Bronchial epithelial cell (primary cell): Measurements from ENCODE around the gene DDAH1. TPM values are rescaled to one million over a fixed set of nuclear protein-coding genes. Genes with fewer than 3 reads are reported as not detected.
A peak's percentile ranks its signal among the peaks of the same experiment; 100 is the strongest.

Experiments
- DNase-seq: peaks from one replicate; pipeline ENCODE4 v3.0.0-alpha.2; 2010; ENCODE audit warnings: low read depth
- FAIRE-seq: peaks from 2 replicates; lab custom pipeline; 2011; peaks lifted over from hg19 to GRCh38; lab: Jason Lieb, UNC
- H3K27me3 ChIP-seq: 2 replicates; pipeline ENCODE4 v1.5.1; 2011; ENCODE audit warnings: low read length; ENCODE audit not compliant: control insufficient read depth, insufficient read depth
- H3K36me3 ChIP-seq: 2 replicates; pipeline ENCODE4 v1.5.1; 2011; ENCODE audit warnings: low read length; ENCODE audit not compliant: control insufficient read depth, insufficient read depth
- H3K4me3 ChIP-seq: 2 replicates; pipeline ENCODE4 v1.5.1; 2011; ENCODE audit warnings: mild to moderate bottlenecking, low read depth, low read length, control low read depth
- CTCF ChIP-seq: IDR thresholded peaks from 2 replicates; pipeline ENCODE4 v1.5.1; 2011; ENCODE audit warnings: mild to moderate bottlenecking, moderate library complexity, low read length, control low read depth, inconsistent platforms; ENCODE audit not compliant: insufficient read depth, severe bottlenecking
- total RNA-seq: library from RNA; depleted of rRNA; stranded (reverse); fragments of >200 nt; gene quantifications from 2 replicates; pipeline ENCODE4 v1.2.1, GENCODE V29; 2014

Gene DDAH1
- total RNA-seq, 1 donor from 2014 or later: 1.6 TPM

DNA sequence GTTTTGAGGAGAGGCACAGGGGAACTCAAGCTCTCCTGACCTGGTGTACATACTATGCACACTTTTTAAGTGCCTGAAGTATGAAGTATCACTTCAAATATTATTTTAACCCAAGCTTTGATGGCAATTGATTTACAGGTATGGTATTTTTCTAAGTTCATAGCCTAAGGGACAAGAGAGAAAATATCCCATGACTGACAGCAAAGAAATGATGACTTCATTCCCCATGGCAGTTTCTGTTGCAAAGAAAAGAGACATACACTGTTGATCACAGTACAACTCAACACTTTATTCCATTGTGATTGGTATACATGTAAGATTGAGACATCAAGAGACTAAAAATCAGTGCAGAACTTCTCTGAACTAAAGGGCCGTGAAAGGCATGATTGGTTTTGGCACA, 146.7 kb downstream of the DDAH1 start:
- no peak for TF ChIP-seq CTCF
- Histone ChIP-seq H3K4me3 (no peak overlapping the region), H3K27me3 (no peaks in the 10 kb centered on the region), H3K36me3 (no peaks in the 10 kb centered on the region)
- FAIRE-seq (no peak), DNase-seq (peak; percentile 74)

DNA sequence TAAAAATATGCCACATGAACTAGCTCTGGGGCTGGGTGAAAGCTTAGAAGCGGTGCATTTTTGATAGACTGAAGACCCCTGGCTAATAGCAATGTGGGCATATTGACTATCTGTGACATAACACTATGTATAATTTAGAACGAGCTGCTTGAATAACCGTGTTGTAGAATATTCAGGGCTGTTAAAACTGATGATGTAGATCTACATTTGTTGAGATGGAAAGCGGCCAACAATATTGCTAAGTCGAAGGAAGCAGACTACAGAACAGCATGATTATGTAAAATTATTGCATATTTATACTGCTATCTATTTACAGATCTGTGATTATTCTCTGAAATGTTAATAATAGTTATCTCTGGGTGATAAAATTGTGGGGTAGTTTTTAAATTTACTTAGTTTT, 147.4 kb downstream of the DDAH1 start:
- FAIRE-seq (no peak), DNase-seq (no peak)
- TF ChIP-seq CTCF: no peak
- Histone ChIP-seq H3K27me3 (no peaks in the 10 kb centered on the region), H3K36me3 (no peaks in the 10 kb centered on the region), H3K4me3 (no peak overlapping the region)

DNA sequence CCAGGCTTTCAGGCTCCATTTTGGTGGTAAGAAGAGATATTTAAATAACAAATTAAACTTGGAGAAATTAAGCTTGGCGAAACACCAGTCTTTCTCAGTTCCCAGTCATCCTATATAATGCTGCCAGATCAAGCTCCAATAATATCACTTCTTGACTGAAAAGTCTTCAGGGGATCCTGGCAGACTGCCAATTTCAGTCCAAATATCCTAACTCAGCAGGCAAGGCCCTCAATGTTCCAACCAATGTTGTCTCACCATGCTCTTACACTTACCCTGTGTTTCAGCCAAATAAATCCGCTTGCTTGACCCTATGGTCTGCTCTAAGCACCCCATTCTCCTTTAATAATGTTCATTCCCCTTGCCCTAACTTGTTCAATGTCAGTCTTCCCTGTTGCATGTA, 148.6 kb downstream of the DDAH1 start:
- TF ChIP-seq CTCF: no peak
- H3K36me3 ChIP-seq: no peaks in the 10 kb centered on the region
- no peak overlapping the region for H3K4me3 ChIP-seq
- no peaks in the 10 kb centered on the region for H3K27me3 ChIP-seq
- no peak for DNase-seq
- no peak for FAIRE-seq

DNA sequence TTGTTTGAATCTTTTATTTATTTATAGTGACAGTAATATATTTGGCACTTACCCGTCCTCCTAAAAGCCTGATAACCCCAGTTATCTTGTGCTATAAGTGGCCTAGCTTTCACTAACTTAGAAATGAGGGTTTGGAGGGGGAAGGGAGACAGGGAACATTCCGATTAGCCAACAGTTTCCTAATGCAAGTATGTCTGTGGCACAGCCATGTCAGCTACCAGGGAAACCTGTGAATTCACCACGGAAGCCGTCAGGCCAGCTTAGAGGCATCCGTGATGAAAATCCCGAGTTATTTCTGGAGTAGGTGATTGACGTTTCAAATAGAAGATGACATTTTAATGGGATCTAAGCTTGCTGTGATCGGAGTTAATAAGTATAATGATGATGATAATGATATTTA, 149.2 kb downstream of the DDAH1 start:
- FAIRE-seq (no peak), DNase-seq (no peak)
- no peak for TF ChIP-seq CTCF
- H3K4me3 ChIP-seq: no peak overlapping the region
- no peaks in the 10 kb centered on the region for H3K27me3 ChIP-seq
- no peaks in the 10 kb centered on the region for H3K36me3 ChIP-seq

- TF ChIP-seq CTCF: no peak
- no peaks in the 10 kb centered on the region for H3K36me3 ChIP-seq
- no peak for FAIRE-seq
These were observed 150.2 kb downstream of the DDAH1 start for GRCh38 chr1:85314726-85315125.

More at GRCh38 chr1:85314726-85315125, 150.2 kb downstream of the DDAH1 start:
- no peaks in the 10 kb centered on the region for H3K27me3 ChIP-seq
- H3K4me3 ChIP-seq: no peak overlapping the region
- DNase-seq: no peak
